GM21528 (cell line): Measurements from ENCODE around the gene SLC35B1.
"Not testable (repeated sequence)": the region's sequence is repeated elsewhere in the genome, so short reads cannot be mapped to it uniquely, and the experiment has no call there.

Experiments used
- ATAC-seq: cut with Tn5 transposase; IDR thresholded peaks from one replicate; pipeline ENCODE4 v1.9.1; 2021; ENCODE audit warnings: mild to moderate bottlenecking, moderate library complexity; ENCODE audit not compliant: unreplicated experiment, low FRiP score

SLC35B1 gene

GRCh38 chr17:49738456-49739163 lies 30.8 kb upstream of the SLC35B1 start:
- no peak for ATAC-seq

DNA sequence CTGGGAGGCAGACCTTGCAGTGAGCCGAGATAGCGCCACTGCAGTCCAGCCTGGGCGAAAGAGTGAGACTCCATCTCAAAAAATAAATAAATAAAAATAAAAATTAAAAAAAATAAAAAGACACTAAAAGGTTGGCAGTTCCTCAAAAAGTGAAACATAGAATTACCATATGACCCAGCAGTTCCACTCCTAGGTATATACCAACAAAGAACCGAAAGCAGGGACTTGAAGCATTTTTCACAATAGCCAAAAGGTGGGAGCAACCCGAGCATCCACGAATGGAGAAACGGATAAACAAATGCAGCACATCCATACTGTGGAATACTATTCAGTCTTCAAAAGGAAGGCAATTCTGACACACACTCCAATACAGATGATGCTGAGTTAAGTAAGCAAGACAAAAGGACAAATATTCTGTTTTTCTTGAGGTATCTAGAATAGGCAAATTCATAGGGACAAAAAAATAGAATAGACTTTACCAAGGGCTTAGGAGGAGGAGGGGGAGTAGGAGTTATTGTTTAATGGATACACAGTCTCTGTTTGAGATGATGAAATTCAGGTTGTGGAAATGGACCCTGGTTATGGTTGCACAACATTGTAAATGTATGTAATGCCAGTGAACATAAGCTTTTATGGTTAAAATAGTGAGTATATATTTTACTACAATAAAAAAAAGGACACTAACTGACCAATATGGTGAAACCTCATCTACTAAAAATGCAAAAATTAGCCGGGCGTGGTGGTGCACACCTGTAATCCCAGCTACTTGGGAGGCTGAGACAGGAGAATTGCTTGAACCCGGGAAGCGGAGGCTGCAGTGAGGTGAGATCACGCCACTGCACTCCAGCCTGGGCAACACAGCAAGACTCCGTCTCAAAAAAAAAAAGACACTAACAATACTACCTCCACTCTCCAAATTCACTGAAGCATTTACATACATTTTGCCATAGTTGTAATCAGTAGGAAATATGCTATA lies 27.0 kb upstream of the SLC35B1 start:
- no peak for ATAC-seq

DNA sequence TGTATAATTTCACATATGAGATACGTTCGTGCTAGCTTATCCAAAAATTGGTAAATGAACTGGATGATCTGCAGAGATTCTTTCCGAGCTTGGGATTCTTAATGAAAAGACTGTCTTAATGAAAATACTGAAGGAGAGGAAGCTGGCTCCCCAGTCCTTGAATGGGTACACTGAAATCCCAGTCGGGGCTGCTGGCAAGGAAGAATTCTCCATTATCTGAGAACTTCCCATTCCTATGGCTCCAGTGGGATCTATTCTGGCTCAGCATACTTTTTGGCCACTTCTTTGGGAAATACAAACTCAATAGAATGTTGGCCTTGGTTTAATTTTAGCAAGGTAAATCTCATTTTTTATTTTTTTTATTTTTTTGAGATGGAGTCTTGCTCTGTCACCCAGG lies 23.7 kb upstream of the SLC35B1 start:
- no peak for ATAC-seq

DNA sequence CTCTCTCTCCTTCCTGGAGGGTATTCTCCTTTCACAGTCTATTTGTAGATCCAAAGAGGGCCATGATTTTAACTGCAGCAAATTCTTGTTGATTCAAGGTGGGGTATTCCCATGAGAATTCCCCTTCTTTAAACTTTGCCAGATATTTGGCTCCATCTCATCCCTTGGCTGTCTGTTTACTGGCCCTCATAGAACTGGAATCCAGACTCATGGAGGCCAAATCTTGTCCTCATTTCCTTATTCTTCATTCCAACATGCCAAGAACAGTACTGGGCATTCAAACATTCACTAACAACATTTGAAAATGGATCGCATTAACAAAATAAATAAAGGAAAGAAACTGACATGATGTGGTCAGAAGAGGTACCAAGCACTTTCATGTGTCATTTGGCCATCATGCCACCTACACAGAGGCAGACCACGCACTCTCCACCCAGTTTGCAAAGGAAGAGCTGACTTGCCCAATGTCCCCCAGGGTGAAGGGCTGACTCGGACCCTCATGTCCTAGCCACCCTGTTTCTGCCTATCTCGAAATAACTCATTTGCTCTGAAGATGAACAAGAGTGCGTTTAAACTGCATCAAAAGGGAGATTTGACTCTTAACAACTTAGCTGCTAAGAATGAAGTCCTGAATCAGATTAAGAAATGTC lies 23.1 kb upstream of the SLC35B1 start:
- no peak for ATAC-seq

GRCh38 chr17:49730078-49730784 lies 22.5 kb upstream of the SLC35B1 start:
- ATAC-seq, result no peak

DNA sequence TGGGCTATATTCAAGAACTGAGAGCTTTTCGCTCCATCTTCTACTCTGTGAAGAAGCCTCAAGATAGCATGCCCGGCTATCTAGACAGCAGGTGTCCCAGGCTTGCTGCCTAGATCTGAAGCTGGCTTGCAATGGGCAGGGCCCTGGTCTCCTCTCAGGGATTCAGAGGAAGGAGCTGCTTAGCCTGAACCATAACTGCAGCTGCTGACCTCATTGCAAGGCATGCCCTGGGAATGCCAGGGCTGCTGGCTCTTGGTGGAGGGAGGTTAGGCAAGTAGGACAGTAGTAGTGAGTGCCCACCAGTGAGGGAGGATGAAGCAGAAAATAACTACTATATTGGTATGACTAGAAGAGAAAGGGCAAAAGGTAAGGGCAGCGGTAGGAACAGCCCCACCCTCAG lies 21.3 kb upstream of the SLC35B1 start:
- ATAC-seq, result no peak

GRCh38 chr17:49728425-49728824 lies 20.7 kb upstream of the SLC35B1 start:
- ATAC-seq, result no peak

GRCh38 chr17:49727380-49727779 lies 19.6 kb upstream of the SLC35B1 start:
- ATAC-seq, result no peak

- ATAC-seq, result no peak
These were observed 17.8 kb upstream of the SLC35B1 start for GRCh38 chr17:49725452-49726130.

DNA sequence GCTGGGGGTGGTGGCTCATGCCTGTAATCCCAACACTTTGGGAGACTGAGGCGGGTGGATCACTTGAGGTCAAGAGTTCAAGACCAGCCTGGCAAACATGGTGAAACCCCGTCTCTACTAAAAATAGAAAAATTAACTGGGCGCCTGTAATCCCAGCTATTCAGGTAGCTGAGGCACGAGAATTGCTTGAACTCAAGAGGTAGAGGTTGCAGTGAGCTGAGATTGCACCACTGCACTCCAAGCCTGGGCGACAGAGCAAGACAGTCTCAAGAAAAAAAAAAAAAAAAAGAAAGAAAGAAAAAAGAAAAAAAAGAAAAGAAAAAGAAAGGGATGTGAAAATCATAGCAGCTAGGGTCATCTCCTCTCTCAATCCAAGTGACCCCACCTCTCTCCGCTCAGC lies 16.8 kb upstream of the SLC35B1 start:
- not testable (repeated sequence) for ATAC-seq

- ATAC-seq, result no peak
These were observed 15.7 kb upstream of the SLC35B1 start for GRCh38 chr17:49723423-49723822.

GRCh38 chr17:49722066-49722465 lies 14.3 kb upstream of the SLC35B1 start:
- no peak for ATAC-seq

DNA sequence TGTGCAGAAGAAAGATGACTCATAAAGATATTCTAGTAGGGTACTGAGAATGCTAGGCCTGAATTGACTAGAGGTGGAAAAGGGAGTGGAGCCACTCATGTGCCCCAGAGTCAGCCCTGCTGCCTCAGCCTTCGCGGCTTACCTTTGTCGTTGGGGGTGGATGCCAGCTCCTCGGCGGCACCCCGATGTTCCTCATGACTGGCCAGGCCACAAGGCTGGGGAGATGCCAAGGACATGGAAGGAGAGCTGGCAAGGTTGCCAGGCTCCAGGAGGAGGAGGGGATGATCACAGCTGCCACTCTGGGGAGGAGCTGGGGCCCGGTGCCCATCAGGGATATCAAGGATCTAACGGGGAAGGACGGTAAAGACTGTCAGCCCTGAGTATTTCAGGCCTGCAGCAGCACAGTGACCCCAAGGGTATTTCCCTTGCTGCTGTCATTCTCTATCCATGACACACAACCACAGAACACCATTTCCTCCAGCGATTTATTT lies 9.7 kb upstream of the SLC35B1 start:
- ATAC-seq, result no peak

DNA sequence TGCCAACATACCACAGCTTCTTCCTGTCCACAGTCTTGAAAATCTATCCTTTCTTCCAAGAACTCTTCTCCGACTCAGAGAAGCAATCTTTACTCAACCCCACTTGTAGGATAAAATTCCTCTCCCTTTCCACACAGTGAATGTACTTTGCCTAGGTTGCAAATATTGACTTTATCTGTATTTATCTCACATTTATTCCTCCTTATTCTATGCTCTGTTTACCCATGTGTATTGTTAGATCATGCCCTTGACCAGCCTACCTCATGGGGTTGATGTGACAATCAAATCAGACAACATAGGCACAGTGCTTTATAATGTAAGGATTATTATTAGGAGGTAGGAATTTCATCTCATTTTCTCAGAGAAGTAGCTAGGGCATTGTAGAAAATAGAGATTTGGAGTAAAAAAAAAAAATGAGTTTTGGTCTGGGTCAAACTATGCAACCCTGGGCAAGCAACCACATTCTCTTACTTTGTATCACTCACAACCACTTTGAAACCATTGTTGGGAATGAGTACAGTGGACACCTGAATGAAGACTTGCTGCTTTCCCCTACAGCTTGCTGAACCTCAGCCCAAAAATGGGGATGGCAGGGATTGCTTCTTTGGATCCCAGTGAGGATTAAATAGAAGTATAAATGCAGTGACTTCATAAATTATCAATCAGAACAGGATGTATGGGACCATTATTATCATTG lies 9.1 kb upstream of the SLC35B1 start:
- ATAC-seq, result no peak

DNA sequence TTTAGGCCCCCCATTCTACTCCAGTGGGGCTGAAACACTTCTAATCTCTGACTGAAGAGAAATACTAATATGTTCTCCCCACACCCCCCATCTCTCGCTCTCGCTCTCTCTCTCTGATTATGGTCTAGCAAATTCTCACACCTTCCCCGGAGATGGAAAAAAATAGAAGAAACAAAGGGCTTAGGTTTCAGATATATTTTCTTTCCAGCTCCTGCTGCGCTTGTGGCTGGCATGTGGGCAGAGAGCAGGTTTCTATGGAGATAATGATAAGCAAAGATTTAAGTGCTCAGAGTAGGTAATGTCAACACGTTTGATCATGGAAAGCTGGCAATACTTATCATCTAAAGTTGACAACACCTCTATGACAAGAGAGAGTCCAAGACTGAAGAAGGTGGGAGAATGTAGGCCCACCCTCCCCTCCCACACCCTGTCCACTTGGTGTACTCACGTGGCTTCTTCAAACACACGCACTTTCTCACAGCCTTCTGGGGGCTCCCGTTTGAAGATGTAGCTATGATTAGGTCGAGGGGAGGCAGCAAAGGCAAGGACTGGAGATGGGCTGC lies 8.0 kb upstream of the SLC35B1 start:
- no peak for ATAC-seq

DNA sequence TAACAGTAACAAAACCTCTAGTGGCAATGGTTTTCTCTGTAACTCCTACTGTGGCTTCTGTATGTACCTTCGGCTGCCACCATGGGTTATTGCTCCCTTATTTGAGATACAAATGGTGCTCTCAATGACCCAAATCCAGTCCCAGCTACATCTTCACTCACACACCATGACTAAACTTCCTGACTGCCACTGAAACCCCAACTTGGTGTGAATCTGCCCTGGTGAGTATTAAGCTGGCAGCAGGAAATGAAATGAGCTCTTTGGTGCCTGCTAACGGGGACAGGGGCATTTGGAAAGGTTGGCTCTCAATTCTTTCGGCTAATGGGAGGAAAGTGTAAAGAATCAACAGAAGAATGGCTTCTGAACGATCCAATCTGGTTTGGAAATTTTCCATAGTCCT lies 7.5 kb upstream of the SLC35B1 start:
- ATAC-seq, result no peak

DNA sequence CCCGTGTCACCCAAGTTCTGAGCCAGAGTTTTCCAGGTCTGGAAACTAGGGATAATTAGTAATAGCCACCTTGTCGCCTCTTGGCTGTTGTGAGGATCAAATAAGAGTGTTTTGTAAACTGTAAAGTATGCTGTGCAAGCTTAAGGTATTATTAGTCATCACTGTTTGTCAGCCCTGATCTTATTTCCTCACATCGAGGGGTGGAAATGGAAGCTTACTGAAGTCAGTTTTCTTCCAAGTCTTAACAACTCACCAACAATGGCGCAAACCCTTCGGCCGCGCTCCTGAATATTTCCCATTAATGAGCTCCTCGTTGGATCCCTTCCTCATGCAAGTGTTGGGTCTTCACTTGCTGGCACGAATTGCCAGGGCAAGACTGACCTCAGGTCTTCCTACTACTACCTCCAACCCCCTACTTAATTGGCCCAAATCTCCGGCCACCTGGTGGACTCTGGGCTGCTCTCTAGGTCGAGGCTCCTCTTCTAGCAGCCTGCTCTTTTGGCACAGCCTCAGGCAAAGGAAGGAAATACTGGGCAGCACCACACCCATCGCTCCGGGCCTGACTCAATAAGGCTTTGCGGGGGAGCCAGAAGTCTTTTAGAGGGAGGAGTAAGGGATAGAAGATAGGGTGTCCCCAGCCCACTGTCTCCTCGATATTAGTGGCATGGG lies 885 bp upstream of the SLC35B1 start:
- no peak for ATAC-seq

GRCh38 chr17:49707246-49707607 lies 537 bp downstream of the SLC35B1 start:
- ATAC-seq, result no peak

- no peak for ATAC-seq
These were observed 2.5 kb downstream of the SLC35B1 start for GRCh38 chr17:49705254-49705653.
